GM12892 (cell line): Measurements from ENCODE around the gene KLHDC7B.

ENCODE experiments used
- POLR2A ChIP-seq: IDR thresholded peaks from 2 replicates; pipeline ENCODE4 v1.6.1; 2011; ENCODE audit warnings: low read depth, low read length, control low read depth
- POLR2AphosphoS5 ChIP-seq: IDR thresholded peaks from 2 replicates; pipeline ENCODE4 v1.6.1; 2011; ENCODE audit warnings: low read depth, low read length, control low read depth
- TAF1 ChIP-seq: IDR thresholded peaks from 2 replicates; pipeline ENCODE4 v1.6.1; 2011; ENCODE audit warnings: low read depth, mild to moderate bottlenecking, control low read depth, low read length, borderline replicate concordance

DNA sequence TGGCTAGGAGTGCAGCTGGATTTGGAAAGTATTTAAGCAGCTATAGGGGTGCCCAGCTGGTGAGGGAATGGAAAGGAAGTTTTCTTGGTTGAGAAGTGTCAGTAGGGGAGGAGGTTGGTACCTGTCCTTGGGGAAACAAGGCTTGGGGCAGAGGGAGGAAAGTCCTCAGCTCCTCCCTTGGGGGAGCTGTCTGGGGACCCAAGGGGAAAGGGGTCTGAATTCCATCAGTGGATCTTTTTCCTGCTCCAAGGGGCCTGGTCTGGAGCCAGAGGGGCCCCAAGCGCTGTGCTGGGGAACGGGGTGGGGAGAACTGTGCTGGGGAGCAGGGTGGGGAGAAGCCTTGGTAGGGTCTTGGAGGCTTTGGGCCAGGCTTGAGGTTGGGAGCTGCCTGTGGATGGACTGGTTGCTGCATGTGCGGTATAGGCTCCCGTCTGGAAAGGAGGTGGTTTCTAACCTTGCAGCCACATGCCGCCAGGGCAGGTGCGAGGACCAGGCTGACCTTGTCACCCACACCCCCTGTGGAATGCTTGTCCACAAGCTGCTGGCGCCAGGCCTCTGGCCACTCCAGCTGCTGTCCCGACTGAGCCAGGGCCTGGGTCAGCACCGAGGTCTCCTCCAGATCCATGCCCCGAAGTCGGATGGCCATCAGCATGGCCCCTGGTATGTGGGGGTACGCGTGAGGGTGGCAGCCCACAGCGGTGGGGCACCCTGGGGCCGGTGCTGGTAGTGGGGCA lies 16.9 kb upstream of the KLHDC7B start:
- TF ChIP-seq POLR2A (peak; percentile 9; the same call in 1 of the 2 replicates), POLR2AphosphoS5 (no peak; the same call in 1 of the 2 replicates), TAF1 (no peak)
